Neural cell (in vitro differentiated cells): Measurements from ENCODE around the gene HS3ST2. TPM values are rescaled to one million over a fixed set of nuclear protein-coding genes. Genes with fewer than 3 reads are reported as not detected.

Experiments
- H2AFZ ChIP-seq: fragments of 200-600, 300-800 bp; sonication (generic), shearing (Covaris generic); 2 replicates; pipeline ENCODE4 v1.6.0; 2014; ENCODE audit warnings: low read depth, mild to moderate bottlenecking, antibody characterized with exemption, low read length, moderate library complexity
- H3F3A ChIP-seq: fragments of 200-600 bp; shearing (Covaris generic); 2 replicates; pipeline ENCODE4 v1.6.1; 2016; ENCODE audit warnings: mild to moderate bottlenecking, moderate library complexity, mixed read lengths, antibody characterized with exemption, low read length; ENCODE audit not compliant: insufficient read depth, poor library complexity, severe bottlenecking
- H3K27ac ChIP-seq: fragments of 200-600, 300-800 bp; sonication (generic), shearing (Covaris generic); 2 replicates; pipeline ENCODE4 v1.5.1; 2014; ENCODE audit warnings: mild to moderate bottlenecking, low read length, moderate library complexity
- H3K27me3 ChIP-seq: fragments of 300-800, 200-600 bp; sonication (generic), shearing (Covaris generic); 2 replicates; pipeline ENCODE4 v1.6.0; 2014; ENCODE audit warnings: mild to moderate bottlenecking, low read depth, low read length, moderate library complexity; ENCODE audit not compliant: insufficient read depth
- H3K36me3 ChIP-seq: fragments of 300-800, 200-600 bp; sonication (generic), shearing (Covaris generic); 2 replicates; pipeline ENCODE4 v1.5.1; 2014; ENCODE audit warnings: mild to moderate bottlenecking, antibody characterized with exemption, low read length, moderate library complexity; ENCODE audit not compliant: insufficient read depth
- H3K4me2 ChIP-seq: fragments of 300-800, 200-600 bp; sonication (generic), shearing (Covaris generic); 2 replicates; pipeline ENCODE4 v1.6.0; 2014; ENCODE audit warnings: mild to moderate bottlenecking, low read length
- H3K4me3 ChIP-seq: fragments of 300-800, 200-600 bp; sonication (generic), shearing (Covaris generic); 2 replicates; pipeline ENCODE4 v1.5.1; 2014; ENCODE audit warnings: mild to moderate bottlenecking, low read length, moderate library complexity
- H3K79me2 ChIP-seq: fragments of 200-600 bp; shearing (Covaris generic); replicated peaks from 2 replicates; pipeline ENCODE4 v1.6.0; 2014; ENCODE audit warnings: mild to moderate bottlenecking, low read length, moderate library complexity; ENCODE audit not compliant: insufficient read depth
- H3K9ac ChIP-seq: fragments of 300-800, 200-600 bp; sonication (generic), shearing (Covaris generic); 2 replicates; pipeline ENCODE4 v1.6.1; 2016; ENCODE audit warnings: mild to moderate bottlenecking, low read length, mixed read lengths
- H3K9me2 ChIP-seq: fragments of 200-600 bp; shearing (Covaris generic); 2 replicates; pipeline ENCODE4 v1.6.1; 2016; ENCODE audit warnings: mild to moderate bottlenecking, low read length, mixed read lengths; ENCODE audit not compliant: insufficient read depth
- H3K9me3 ChIP-seq: fragments of 200-600, 300-800 bp; sonication (generic), shearing (Covaris generic); 2 replicates; pipeline ENCODE4 v1.6.1; 2016; ENCODE audit warnings: mild to moderate bottlenecking, mixed run types, low read length, moderate library complexity, mixed read lengths
- H4K20me1 ChIP-seq: fragments of 200-600 bp; shearing (Covaris generic); 2 replicates; pipeline ENCODE4 v1.6.1; 2016; ENCODE audit warnings: mild to moderate bottlenecking, mixed run types; ENCODE audit not compliant: insufficient read depth
- EP300 ChIP-seq: fragments of 450-650 bp; conservative IDR thresholded peaks from 2 replicates; pipeline ENCODE4 v1.6.1; 2014; ENCODE audit warnings: antibody characterized with exemption, mild to moderate bottlenecking, moderate library complexity; ENCODE audit not compliant: poor library complexity, severe bottlenecking
- EZH2 ChIP-seq: fragments of 200-600, 300-800 bp; shearing (Covaris generic), sonication (generic); IDR thresholded peaks from 2 replicates; pipeline ENCODE4 v1.6.1; 2014; ENCODE audit warnings: antibody characterized with exemption, low read length, borderline replicate concordance, mild to moderate bottlenecking; ENCODE audit not compliant: insufficient read depth, poor library complexity, severe bottlenecking
- MXI1 ChIP-seq: fragments of 450-650 bp; conservative IDR thresholded peaks from 2 replicates; pipeline ENCODE4 v1.6.1; 2014; ENCODE audit warnings: antibody characterized with exemption, mild to moderate bottlenecking; ENCODE audit not compliant: poor library complexity, severe bottlenecking
- POLR2AphosphoS5 ChIP-seq: IDR thresholded peaks from 2 replicates; pipeline ENCODE4 v1.6.1; 2012
- RAD21 ChIP-seq: fragments of 450-650 bp; conservative IDR thresholded peaks from 2 replicates; pipeline ENCODE4 v1.6.1; 2014; ENCODE audit warnings: antibody characterized with exemption, mild to moderate bottlenecking, moderate library complexity
- SMC3 ChIP-seq: fragments of 450-650 bp; conservative IDR thresholded peaks from 2 replicates; pipeline ENCODE4 v1.6.1; 2014; ENCODE audit warnings: antibody characterized with exemption, mild to moderate bottlenecking, moderate library complexity; ENCODE audit not compliant: poor library complexity
- TAF1 ChIP-seq: IDR thresholded peaks from 2 replicates; pipeline ENCODE4 v1.6.1; 2012; ENCODE audit warnings: low read depth
- polyA plus RNA-seq: library from polyadenylated mRNA; depleted of rRNA; stranded (reverse); fragments of >200 nt; gene quantifications from 2 replicates; pipeline ENCODE4 v1.2.3, GENCODE V29; 2014
- TF ChIP-seq, protein P1 (sequence below): IDR thresholded peaks from 2 replicates; pipeline ENCODE4 v1.6.1; 2012; ENCODE audit warnings: borderline replicate concordance
- TF ChIP-seq, protein P2 (sequence below): fragments of 450-650 bp; IDR thresholded peaks from 2 replicates; pipeline ENCODE4 v1.5.1; 2014; ENCODE audit warnings: antibody characterized with exemption, mild to moderate bottlenecking, moderate library complexity; ENCODE audit not compliant: poor library complexity, severe bottlenecking

Gene HS3ST2
- polyA plus RNA-seq, 1 donor from 2014 or later = 3.0 TPM

DNA sequence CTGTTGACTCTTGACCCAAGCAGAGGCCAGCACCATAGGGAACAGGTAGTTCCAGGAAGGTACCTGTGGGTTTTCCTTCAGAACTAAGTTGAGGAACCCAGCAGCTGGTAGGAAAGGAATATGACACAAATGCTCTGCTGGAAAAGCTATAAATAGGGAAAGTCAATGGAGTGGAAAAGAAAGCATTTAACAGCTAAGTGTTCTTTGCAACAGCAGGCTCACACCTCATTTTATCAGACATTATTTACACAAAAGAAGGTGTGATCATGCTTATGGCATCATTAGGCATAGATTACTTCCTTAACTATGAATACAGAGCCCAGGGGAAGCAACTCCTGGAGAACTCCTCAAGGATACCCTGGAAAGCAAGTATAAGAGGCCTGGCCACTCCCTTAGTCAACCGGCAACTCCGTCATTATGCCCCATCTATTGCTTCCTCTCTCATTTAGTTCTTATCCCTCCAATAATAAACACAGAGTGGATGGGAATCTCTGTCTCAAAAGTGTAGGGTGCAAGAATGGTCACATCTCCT is 128.1 kb downstream of the HS3ST2 start:
- no peak overlapping the region for H3K27ac ChIP-seq
- H3F3A ChIP-seq = no peaks in the 10 kb centered on the region
- no peaks in the 10 kb centered on the region for H4K20me1 ChIP-seq
- TF ChIP-seq, protein P1, sequence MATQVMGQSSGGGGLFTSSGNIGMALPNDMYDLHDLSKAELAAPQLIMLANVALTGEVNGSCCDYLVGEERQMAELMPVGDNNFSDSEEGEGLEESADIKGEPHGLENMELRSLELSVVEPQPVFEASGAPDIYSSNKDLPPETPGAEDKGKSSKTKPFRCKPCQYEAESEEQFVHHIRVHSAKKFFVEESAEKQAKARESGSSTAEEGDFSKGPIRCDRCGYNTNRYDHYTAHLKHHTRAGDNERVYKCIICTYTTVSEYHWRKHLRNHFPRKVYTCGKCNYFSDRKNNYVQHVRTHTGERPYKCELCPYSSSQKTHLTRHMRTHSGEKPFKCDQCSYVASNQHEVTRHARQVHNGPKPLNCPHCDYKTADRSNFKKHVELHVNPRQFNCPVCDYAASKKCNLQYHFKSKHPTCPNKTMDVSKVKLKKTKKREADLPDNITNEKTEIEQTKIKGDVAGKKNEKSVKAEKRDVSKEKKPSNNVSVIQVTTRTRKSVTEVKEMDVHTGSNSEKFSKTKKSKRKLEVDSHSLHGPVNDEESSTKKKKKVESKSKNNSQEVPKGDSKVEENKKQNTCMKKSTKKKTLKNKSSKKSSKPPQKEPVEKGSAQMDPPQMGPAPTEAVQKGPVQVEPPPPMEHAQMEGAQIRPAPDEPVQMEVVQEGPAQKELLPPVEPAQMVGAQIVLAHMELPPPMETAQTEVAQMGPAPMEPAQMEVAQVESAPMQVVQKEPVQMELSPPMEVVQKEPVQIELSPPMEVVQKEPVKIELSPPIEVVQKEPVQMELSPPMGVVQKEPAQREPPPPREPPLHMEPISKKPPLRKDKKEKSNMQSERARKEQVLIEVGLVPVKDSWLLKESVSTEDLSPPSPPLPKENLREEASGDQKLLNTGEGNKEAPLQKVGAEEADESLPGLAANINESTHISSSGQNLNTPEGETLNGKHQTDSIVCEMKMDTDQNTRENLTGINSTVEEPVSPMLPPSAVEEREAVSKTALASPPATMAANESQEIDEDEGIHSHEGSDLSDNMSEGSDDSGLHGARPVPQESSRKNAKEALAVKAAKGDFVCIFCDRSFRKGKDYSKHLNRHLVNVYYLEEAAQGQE = no peak
- TF ChIP-seq EZH2 (no peak), MXI1 (no peak), RAD21 (no peak), TAF1 (no peak), EP300 (no peak), POLR2AphosphoS5 (no peak), SMC3 (no peak)
- TF ChIP-seq, protein P2, sequence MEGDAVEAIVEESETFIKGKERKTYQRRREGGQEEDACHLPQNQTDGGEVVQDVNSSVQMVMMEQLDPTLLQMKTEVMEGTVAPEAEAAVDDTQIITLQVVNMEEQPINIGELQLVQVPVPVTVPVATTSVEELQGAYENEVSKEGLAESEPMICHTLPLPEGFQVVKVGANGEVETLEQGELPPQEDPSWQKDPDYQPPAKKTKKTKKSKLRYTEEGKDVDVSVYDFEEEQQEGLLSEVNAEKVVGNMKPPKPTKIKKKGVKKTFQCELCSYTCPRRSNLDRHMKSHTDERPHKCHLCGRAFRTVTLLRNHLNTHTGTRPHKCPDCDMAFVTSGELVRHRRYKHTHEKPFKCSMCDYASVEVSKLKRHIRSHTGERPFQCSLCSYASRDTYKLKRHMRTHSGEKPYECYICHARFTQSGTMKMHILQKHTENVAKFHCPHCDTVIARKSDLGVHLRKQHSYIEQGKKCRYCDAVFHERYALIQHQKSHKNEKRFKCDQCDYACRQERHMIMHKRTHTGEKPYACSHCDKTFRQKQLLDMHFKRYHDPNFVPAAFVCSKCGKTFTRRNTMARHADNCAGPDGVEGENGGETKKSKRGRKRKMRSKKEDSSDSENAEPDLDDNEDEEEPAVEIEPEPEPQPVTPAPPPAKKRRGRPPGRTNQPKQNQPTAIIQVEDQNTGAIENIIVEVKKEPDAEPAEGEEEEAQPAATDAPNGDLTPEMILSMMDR = no peak
- H3K9me2 ChIP-seq = no peaks in the 10 kb centered on the region
- no peaks in the 10 kb centered on the region for H3K9me3 ChIP-seq
- H3K79me2 ChIP-seq = no peaks in the 10 kb centered on the region
- H3K27me3 ChIP-seq = no peaks in the 10 kb centered on the region
- H3K4me3 ChIP-seq = no peak overlapping the region
- no peaks in the 10 kb centered on the region for H3K36me3 ChIP-seq
- H3K9ac ChIP-seq = no peak overlapping the region
- no peak overlapping the region for H2AFZ ChIP-seq
- H3K4me2 ChIP-seq = no peak overlapping the region

- H4K20me1 ChIP-seq = no peaks in the 10 kb centered on the region
- H3K79me2 ChIP-seq = no peaks in the 10 kb centered on the region
- H3K4me3 ChIP-seq = no peak overlapping the region
- no peaks in the 10 kb centered on the region for H3K9me2 ChIP-seq
- no peaks in the 10 kb centered on the region for H3F3A ChIP-seq
- H3K27me3 ChIP-seq = no peaks in the 10 kb centered on the region
- no peak overlapping the region for H3K27ac ChIP-seq
- no peak overlapping the region for H2AFZ ChIP-seq
- H3K9ac ChIP-seq = no peak overlapping the region
- no peak overlapping the region for H3K4me2 ChIP-seq
- no peaks in the 10 kb centered on the region for H3K36me3 ChIP-seq
- TF ChIP-seq, protein P1 = no peak
- no peak for TF ChIP-seq POLR2AphosphoS5
- TF ChIP-seq, protein P2 = no peak
- no peak for TF ChIP-seq SMC3
- TF ChIP-seq MXI1 = no peak
- TF ChIP-seq TAF1 = no peak
- no peak for TF ChIP-seq EP300
- no peaks in the 10 kb centered on the region for H3K9me3 ChIP-seq
Observed at GRCh38 chr16:22942811-22943210, 128.8 kb downstream of the HS3ST2 start.
